Neuronal stem cell (in vitro differentiated cells): ENCODE results near the gene ZBTB7C.
A peak's percentile ranks its signal among the peaks of the same experiment; 100 is the strongest.

ENCODE experiments used
- DNase-seq: peaks from one replicate; pipeline ENCODE4 v3.0.0-alpha.2; 2013; ENCODE audit warnings: low spot score
- H2AFZ ChIP-seq: one replicate; pipeline ENCODE4 v1.6.1; 2013; ENCODE audit warnings: mild to moderate bottlenecking, low read length, inconsistent platforms
- H2AK5ac ChIP-seq: 2 replicates; pipeline ENCODE4 v1.6.1; 2013; ENCODE audit warnings: low read depth, mild to moderate bottlenecking, inconsistent platforms, low read length, moderate library complexity, mixed read lengths
- H2BK120ac ChIP-seq: 2 replicates; pipeline ENCODE4 v1.6.1; 2013; ENCODE audit warnings: low read depth, mild to moderate bottlenecking, inconsistent platforms, low read length, moderate library complexity, mixed read lengths
- H2BK12ac ChIP-seq: one replicate; pipeline ENCODE4 v1.6.1; 2013; ENCODE audit warnings: low read length, inconsistent platforms
- H2BK15ac ChIP-seq: 2 replicates; pipeline ENCODE4 v1.6.1; 2013; ENCODE audit warnings: mild to moderate bottlenecking, low read length, inconsistent platforms, mixed read lengths
- H2BK5ac ChIP-seq: one replicate; pipeline ENCODE4 v1.6.1; 2013; ENCODE audit warnings: inconsistent platforms, mild to moderate bottlenecking, low read length, moderate library complexity
- H3K14ac ChIP-seq: one replicate; pipeline ENCODE4 v1.6.1; 2013; ENCODE audit warnings: low read length, inconsistent platforms
- H3K18ac ChIP-seq: 2 replicates; pipeline ENCODE4 v1.6.1; 2013; ENCODE audit warnings: low read length, inconsistent platforms
- H3K23ac ChIP-seq: 2 replicates; pipeline ENCODE4 v1.6.1; 2013; ENCODE audit warnings: low read depth, mild to moderate bottlenecking, mixed read lengths, low read length, inconsistent platforms; ENCODE audit not compliant: poor library complexity
- H3K27ac ChIP-seq: replicated peaks from 3 replicates; pipeline ENCODE4 v1.5.1; 2013; ENCODE audit warnings: low read length, inconsistent platforms
- H3K27me3 ChIP-seq, 3 experiments: 2 replicates each; pipeline ENCODE4 v1.6.1; 2013; ENCODE audit warnings: low read length in 3 of 3, mild to moderate bottlenecking in 2 of 3, inconsistent platforms in 1 of 3, low read depth in 1 of 3, mixed read lengths in 1 of 3, moderate library complexity in 1 of 3; ENCODE audit not compliant: control insufficient read depth in 3 of 3, insufficient read depth in 3 of 3
- H3K36me3 ChIP-seq, 2 donors: replicated peaks in 1 of 2; 2 replicates each; pipeline ENCODE4 v1.6.1; 2013; ENCODE audit warnings: low read length in 2 of 2; ENCODE audit not compliant: control insufficient read depth in 2 of 2, insufficient read depth in 2 of 2
- H3K4ac ChIP-seq: 2 replicates; pipeline ENCODE4 v1.6.1; 2013; ENCODE audit warnings: inconsistent platforms, mild to moderate bottlenecking, low read length, moderate library complexity
- H3K4me1 ChIP-seq, 2 donors: 1 replicate in 1 of 2; 2 replicates in 1 of 2; pipeline ENCODE4 v1.6.1; 2013; ENCODE audit warnings: low read length in 2 of 2, low read depth in 1 of 2; ENCODE audit not compliant: control insufficient read depth in 2 of 2, insufficient read depth in 1 of 2
- H3K4me2 ChIP-seq: one replicate; pipeline ENCODE4 v1.6.1; 2013; ENCODE audit warnings: mild to moderate bottlenecking, low read length, inconsistent platforms; ENCODE audit not compliant: insufficient read depth, poor library complexity, severe bottlenecking
- H3K4me3 ChIP-seq, 2 donors: 2 replicates each; pipeline ENCODE4 v1.5.1; 2013; ENCODE audit warnings: low read length in 2 of 2, mild to moderate bottlenecking in 2 of 2, inconsistent platforms in 1 of 2, moderate library complexity in 1 of 2
- H3K79me1 ChIP-seq: one replicate; pipeline ENCODE4 v1.6.1; 2013; ENCODE audit warnings: low read depth, mild to moderate bottlenecking, inconsistent platforms, low read length, moderate library complexity
- H3K9ac ChIP-seq: one replicate; pipeline ENCODE4 v1.6.1; 2013; ENCODE audit warnings: mild to moderate bottlenecking, low read depth, low read length, inconsistent platforms; ENCODE audit not compliant: poor library complexity
- H3K9me3 ChIP-seq, 2 donors: replicated peaks in 1 of 2; 2 replicates each; pipeline versions ENCODE3 to v1.6.1; 2013; ENCODE audit warnings: low read length in 2 of 2, mild to moderate bottlenecking in 2 of 2, inconsistent platforms in 1 of 2, low read depth in 1 of 2, mixed read lengths in 1 of 2, moderate library complexity in 1 of 2; ENCODE audit not compliant: control insufficient read depth in 2 of 2, insufficient read depth in 1 of 2
- H4K8ac ChIP-seq: one replicate; pipeline ENCODE4 v1.6.1; 2013; ENCODE audit warnings: low read depth, mild to moderate bottlenecking, inconsistent platforms, low read length, moderate library complexity
- H4K91ac ChIP-seq: one replicate; pipeline ENCODE4 v1.6.1; 2013; ENCODE audit warnings: low read length, low read depth, mild to moderate bottlenecking, inconsistent platforms; ENCODE audit not compliant: poor library complexity
- WGBS, 2 donors: extraction: QIAGEN DNeasy Blood & Tissue Kit; methylation state at CpG; one replicate each; pipeline ENCODE4 v1.1.7; 2013; ENCODE audit warnings: missing lambda C conversion rate in 2 of 2, mixed read lengths in 1 of 2; ENCODE audit not compliant: insufficient read length in 2 of 2, insufficient replicate concordance in 1 of 2; ENCODE audit errors: extremely low coverage in 2 of 2; 5-methylcytosine and 5-hydroxymethylcytosine counted together

The ZBTB7C gene

DNA sequence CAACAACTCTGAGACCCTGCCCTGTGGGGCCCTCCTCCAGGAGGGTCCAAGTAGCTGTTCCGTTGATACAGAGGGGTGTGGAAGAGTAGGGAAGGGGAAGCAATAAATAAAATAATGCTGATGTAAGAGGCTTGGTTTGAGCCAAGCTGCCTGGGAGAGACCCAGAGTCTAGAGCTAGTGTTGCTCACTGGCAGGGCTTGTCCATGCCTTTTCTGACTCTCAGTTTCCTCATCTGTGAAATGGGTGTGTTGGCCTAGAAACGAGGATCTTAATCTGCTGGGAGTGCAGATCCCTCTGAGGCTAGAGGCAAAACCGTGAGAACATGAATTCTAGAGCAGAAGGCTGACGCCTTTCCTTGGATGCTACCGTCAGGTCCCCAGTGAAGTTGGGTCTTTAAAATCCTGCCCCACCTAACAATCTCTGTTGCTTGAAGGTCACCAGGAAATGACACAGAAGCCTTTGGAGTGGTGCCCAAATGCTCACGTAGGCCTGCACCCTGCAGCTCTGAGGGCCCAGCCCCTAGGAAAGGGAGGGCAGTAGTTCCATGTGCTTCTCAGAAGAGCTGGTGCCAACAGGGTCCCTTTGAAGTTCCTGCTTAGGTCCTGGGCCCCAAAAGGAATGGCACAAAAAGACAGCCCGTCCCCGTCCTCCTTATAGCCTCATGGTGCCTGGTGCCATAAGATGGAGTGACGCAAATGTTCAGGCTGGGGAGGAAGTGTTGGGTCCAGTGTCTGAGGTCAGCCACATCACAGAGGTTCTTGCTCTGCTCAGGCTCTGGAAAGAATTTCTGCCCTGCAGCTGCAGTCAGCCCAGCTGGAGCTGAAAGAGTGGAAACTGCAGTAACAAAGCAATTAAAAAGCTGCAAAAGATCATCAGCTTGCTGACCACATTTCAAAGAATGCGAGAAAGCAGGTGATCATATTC is 405.5 kb downstream of the ZBTB7C start:
- Histone ChIP-seq H4K8ac (no peak overlapping the region), H2BK5ac (peak overlapping the region; percentile 90), H3K27me3 (peaks cover 0 to 11% (median 0%) of the 10 kb centered on the region in 3 experiments), H2AK5ac (peak overlapping the region; percentile 99), H3K4ac (peak overlapping the region; percentile 47), H3K36me3 (no peaks in the 10 kb centered on the region), H3K14ac (no peak overlapping the region), H3K4me3 (no peak overlapping the region), H2BK120ac (peak overlapping the region; percentile 62), H2BK12ac (peak overlapping the region; percentile 1), H3K4me2 (no peak overlapping the region), H3K79me1 (no peaks in the 10 kb centered on the region), H4K91ac (no peak overlapping the region), H2AFZ (no peak overlapping the region), H2BK15ac (peak overlapping the region; percentile 88), H3K18ac (peak overlapping the region; percentile 90), H3K4me1 (peaks cover 0 to 11% of the 10 kb centered on the region in 2 donors), H3K23ac (no peak overlapping the region), H3K9ac (no peak overlapping the region), H3K27ac (peak overlapping the region; percentile 17), H3K9me3 (no peaks in the 10 kb centered on the region)
- WGBS, 2 donors, result no CpG with 5 or more reads among the region's 10 CpGs
- no peak for DNase-seq

DNA sequence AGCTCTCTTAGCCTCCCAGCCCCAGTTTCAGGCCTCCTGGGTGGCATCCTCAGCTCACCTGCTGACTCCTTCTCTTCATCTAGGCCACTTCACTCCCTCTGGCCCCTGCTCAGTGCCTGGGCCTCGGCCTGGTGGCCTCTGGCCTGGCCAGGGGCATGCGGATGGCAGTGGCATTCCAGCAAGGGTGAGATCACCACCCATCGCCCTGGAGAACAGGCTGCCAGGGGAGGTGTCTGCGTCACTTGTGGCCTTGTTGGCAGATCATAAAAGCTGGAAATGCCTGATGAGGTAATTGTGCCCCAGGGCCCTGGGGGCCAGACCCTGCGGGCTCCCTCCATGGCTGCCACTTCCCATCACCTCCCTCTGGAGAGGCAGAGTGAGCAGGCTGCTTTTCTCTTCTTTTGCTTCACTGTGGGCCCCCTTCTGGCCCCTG is 406.2 kb downstream of the ZBTB7C start:
- no CpG with 5 or more reads among the region's 5 CpGs for WGBS, 2 donors
- Histone ChIP-seq H3K9ac (peak overlapping the region; percentile 61), H2BK5ac (peak overlapping the region; percentile 90), H2BK120ac (peak overlapping the region; percentile 62), H3K23ac (peak overlapping the region; percentile 51), H3K4me2 (no peak overlapping the region), H4K8ac (no peak overlapping the region), H3K4ac (peak overlapping the region; percentile 47), H2AK5ac (peak overlapping the region; percentile 99), H4K91ac (peak overlapping the region; percentile 77), H3K27ac (no peak overlapping the region), H2BK15ac (peak overlapping the region; percentile 88), H3K27me3 (peaks cover 0 to 6% (median 0%) of the 10 kb centered on the region in 3 experiments), H3K14ac (no peak overlapping the region), H3K18ac (peak overlapping the region; percentile 90), H2BK12ac (peak overlapping the region; percentile 1), H3K36me3 (no peaks in the 10 kb centered on the region), H2AFZ (no peak overlapping the region), H3K79me1 (no peaks in the 10 kb centered on the region), H3K9me3 (no peaks in the 10 kb centered on the region), H3K4me1 (peaks cover 0 to 10% of the 10 kb centered on the region in 2 donors), H3K4me3 (no peak overlapping the region)
- DNase-seq, result no peak

DNA sequence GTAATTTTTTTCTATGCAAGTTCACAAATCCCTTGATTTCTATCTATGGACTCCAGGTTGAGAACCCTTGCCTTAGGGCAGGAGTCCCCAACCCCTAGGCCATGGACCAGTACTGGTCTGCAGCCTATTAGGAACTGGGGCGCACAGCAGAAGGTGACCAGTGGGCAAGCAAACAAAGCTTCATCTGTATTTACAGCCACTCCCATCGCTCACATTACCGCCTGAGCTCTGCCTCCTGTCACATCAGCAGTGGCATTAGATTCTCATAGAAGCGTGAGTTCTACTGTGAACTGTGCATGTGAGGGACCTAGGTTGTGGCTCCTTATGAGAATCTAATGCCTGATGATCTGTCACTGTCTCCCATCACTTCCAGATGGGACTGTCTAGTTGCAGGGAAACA is 408.5 kb downstream of the ZBTB7C start:
- no peak overlapping the region for H2BK120ac ChIP-seq

DNA sequence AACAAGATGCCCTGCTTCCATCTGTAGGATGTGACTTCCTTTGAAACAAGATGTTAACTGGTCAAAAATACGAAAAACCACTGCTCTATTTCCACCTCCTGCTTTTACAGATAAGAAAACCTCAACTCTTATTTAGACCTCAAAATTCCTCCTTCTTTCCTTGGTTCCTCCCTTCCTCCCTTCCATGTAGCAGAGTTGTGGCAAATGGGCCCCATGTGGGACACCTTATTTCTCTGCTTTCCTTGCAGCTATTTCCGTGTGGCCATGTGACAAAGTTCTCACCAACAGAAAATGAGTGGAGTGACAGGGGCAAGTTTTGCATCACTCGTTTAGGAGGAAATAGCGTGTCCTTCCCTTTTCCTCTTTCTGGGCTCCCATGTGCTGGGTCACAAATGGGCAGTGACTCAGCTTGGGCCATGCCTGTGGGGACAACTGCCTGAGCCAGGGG is 409.4 kb downstream of the ZBTB7C start:
- Histone ChIP-seq H3K9me3 (peaks cover 3 to 10% of the 10 kb centered on the region in 2 donors), H3K36me3 (no peaks in the 10 kb centered on the region), H2BK15ac (peak overlapping the region; percentile 72), H4K8ac (no peak overlapping the region), H2BK12ac (no peak overlapping the region), H3K14ac (no peak overlapping the region), H2BK5ac (no peak overlapping the region), H3K23ac (no peak overlapping the region), H2BK120ac (no peak overlapping the region), H3K27me3 (peaks cover 0 to 6% (median 0%) of the 10 kb centered on the region in 3 experiments), H3K9ac (no peak overlapping the region), H3K18ac (peak overlapping the region; percentile 13), H3K4me2 (no peak overlapping the region), H3K27ac (no peak overlapping the region), H4K91ac (no peak overlapping the region), H3K79me1 (no peaks in the 10 kb centered on the region), H3K4me1 (peaks cover 6 to 10% of the 10 kb centered on the region in 2 donors), H2AFZ (no peak overlapping the region), H3K4ac (no peak overlapping the region), H2AK5ac (no peak overlapping the region), H3K4me3 (no peak overlapping the region)
- no peak for DNase-seq
- no CpG with 5 or more reads among the region's 4 CpGs for WGBS, 2 donors

More for the DNA sequence above, 408.5 kb downstream of the ZBTB7C start:
- no peak overlapping the region for H3K4me3 ChIP-seq
- H2AK5ac ChIP-seq, result no peak overlapping the region
- no peak overlapping the region for H3K23ac ChIP-seq
- no peak overlapping the region for H4K91ac ChIP-seq
- H3K4ac ChIP-seq, result no peak overlapping the region
- WGBS, 2 donors, result no CpG with 5 or more reads among the region's 4 CpGs
- DNase-seq, result no peak
- no peak overlapping the region for H3K9ac ChIP-seq
- H2BK12ac ChIP-seq, result no peak overlapping the region
- H4K8ac ChIP-seq, result no peak overlapping the region
- peaks cover 0 to 2% (median 0%) of the 10 kb centered on the region in 3 experiments for H3K27me3 ChIP-seq
- H3K36me3 ChIP-seq, result no peaks in the 10 kb centered on the region
- H3K4me2 ChIP-seq, result no peak overlapping the region
- H2BK15ac ChIP-seq, result no peak overlapping the region
- H2BK5ac ChIP-seq, result no peak overlapping the region
- no peak overlapping the region for H2AFZ ChIP-seq
- H3K4me1 ChIP-seq, result peaks cover 6 to 9% of the 10 kb centered on the region in 2 donors
- H3K27ac ChIP-seq, result no peak overlapping the region
- no peak overlapping the region for H3K14ac ChIP-seq
- no peak overlapping the region for H3K18ac ChIP-seq
- H3K79me1 ChIP-seq, result no peaks in the 10 kb centered on the region
- H3K9me3 ChIP-seq, result peaks cover 3 to 10% of the 10 kb centered on the region in 2 donors
